Astrocyte of the spinal cord (primary cell): ENCODE data around the gene SYT14.
"Not testable (repeated sequence)": the region's sequence is repeated elsewhere in the genome, so short reads cannot be mapped to it uniquely, and the experiment has no call there.

Source experiments
- DNase-seq: peaks from one replicate; pipeline ENCODE4 v3.0.0; 2011; ENCODE audit warnings: low read depth, low spot score
- H3K4me3 ChIP-seq: 2 replicates; pipeline ENCODE4 v1.5.1; 2011; ENCODE audit warnings: low read depth, mild to moderate bottlenecking, low read length, moderate library complexity
- in situ Hi-C: cut with HindIII; loops from 2 replicates; pipeline ENCODE4 v1.10.0; 2017; ENCODE audit warnings: low sequenced_read_pairs
- TF ChIP-seq, protein P1 (sequence below): IDR thresholded peaks from 2 replicates; pipeline ENCODE4 v1.5.1; 2012; ENCODE audit warnings: low read depth, mild to moderate bottlenecking, low read length, inconsistent platforms

SYT14 gene

DNA sequence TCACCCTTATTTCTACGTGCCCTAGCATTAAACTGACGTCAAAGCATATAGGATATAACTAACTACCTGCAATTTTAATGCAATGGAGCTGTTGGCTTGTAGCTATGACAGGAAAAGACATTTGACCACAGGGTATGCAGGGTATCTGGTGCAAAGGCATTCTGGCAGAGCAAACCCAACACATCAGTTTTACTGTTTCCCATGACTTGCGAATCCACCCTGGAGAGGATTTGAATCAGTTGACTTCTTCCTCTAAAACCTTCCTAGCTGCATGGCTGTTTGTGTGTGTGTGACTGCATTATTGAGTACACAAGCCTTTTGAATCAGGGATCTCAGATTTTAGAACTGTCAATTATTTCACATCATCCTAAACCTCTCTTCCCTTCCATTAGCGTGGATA lies 41.7 kb upstream of the SYT14 start:
- in situ Hi-C loops, result no loop called here
- no peak overlapping the region for H3K4me3 ChIP-seq
- TF ChIP-seq, protein P1, sequence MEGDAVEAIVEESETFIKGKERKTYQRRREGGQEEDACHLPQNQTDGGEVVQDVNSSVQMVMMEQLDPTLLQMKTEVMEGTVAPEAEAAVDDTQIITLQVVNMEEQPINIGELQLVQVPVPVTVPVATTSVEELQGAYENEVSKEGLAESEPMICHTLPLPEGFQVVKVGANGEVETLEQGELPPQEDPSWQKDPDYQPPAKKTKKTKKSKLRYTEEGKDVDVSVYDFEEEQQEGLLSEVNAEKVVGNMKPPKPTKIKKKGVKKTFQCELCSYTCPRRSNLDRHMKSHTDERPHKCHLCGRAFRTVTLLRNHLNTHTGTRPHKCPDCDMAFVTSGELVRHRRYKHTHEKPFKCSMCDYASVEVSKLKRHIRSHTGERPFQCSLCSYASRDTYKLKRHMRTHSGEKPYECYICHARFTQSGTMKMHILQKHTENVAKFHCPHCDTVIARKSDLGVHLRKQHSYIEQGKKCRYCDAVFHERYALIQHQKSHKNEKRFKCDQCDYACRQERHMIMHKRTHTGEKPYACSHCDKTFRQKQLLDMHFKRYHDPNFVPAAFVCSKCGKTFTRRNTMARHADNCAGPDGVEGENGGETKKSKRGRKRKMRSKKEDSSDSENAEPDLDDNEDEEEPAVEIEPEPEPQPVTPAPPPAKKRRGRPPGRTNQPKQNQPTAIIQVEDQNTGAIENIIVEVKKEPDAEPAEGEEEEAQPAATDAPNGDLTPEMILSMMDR, result no peak
- peak; percentile 19 for DNase-seq

DNA sequence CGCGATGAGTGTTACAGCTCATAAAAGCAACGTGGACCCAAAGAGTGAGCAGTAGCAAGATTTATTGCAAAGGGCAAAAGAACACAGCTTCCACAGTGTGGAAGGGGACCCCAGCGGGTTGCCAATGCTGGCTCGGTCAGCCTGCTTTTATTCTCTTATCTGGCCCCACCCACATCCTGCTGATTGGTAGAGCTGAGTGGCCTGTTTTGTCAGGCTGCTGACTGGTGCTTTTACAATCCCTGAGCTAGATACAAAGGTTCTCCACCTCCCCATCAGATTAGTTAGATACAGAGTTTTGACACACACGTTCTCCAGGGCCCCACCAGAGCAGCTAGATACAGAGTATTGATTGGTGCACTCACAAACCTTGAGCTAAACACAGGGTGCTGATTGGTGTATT lies 39.7 kb upstream of the SYT14 start:
- H3K4me3 ChIP-seq, DNase-seq, in situ Hi-C loops: not testable (repeated sequence)

GRCh38 chr1:209898851-209899250 lies 39.2 kb upstream of the SYT14 start:
- in situ Hi-C loops, DNase-seq: not testable (repeated sequence)

DNA sequence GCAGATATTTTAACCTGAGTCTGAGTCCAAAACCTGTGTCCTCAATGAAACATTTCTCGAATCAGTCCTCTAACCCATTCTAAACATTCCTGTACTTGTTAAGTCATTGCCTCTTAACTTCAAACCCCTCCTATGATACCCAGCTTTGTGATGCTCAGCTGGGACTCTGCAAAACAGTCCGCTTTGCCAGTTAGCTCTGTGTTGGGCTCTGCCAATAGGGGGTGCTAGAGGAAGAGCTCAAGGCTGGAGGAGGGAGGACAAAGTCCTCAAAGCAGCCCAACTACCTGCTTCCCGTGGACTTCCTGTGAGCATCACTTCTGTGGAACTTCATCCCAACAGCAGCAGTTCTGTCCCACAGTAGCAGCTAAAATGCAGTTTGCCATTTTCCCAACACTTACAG lies 38.1 kb upstream of the SYT14 start:
- in situ Hi-C loops, result no loop called here
- H3K4me3 ChIP-seq, result no peak overlapping the region
- no peak for DNase-seq
- TF ChIP-seq, protein P1, result peak; percentile 39

More at GRCh38 chr1:209898851-209899250, 39.2 kb upstream of the SYT14 start:
- not testable (repeated sequence) for H3K4me3 ChIP-seq

DNA sequence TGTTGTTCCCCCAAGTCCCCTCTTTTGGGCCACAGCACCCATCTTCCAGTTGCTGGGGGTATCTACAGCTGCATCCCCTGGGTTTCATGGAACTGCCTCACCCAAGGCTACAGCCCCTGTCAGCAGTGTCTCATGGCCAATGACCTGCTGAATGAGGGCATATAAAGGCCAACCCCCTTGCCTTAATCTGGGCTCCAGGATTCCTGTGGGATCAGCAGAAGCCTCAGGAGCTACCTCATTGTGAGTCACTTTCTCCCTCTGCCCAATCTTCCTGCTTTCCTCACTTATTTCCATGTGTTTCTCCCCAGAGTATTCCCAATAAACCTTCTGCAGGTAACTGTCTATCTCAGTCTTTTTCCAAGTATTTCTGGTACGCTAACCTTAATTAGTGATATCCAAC lies 37.3 kb upstream of the SYT14 start:
- TF ChIP-seq, protein P1, result no peak
- peak; percentile 69 for DNase-seq
- in situ Hi-C loops, result no loop called here
- H3K4me3 ChIP-seq, result no peak overlapping the region

- in situ Hi-C loops, result no loop called here
- no peak for DNase-seq
- TF ChIP-seq, protein P1, result no peak
- H3K4me3 ChIP-seq, result no peak overlapping the region
Observed at GRCh38 chr1:209901211-209901610, 36.8 kb upstream of the SYT14 start.

- DNase-seq, H3K4me3 ChIP-seq, in situ Hi-C loops: not testable (repeated sequence)
Observed at GRCh38 chr1:209904774-209905173, 33.2 kb upstream of the SYT14 start.

DNA sequence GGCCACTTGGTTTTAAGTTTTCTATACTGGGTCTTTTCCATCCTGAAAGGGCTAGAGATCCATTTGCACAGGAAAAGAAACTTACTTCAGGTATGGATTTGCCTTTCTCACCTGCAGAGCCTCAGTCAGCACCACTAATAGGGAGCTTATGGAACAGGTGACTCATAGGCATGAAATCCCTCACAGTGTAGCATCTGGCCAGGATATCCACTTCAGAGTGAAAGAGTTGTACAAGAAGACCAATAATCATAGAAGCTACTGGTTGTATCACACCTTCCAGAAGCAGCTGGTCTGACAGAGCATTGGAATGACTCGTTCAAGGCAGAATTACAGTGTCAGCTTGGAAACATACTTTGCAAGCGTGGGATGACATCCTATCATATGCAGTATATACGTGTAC lies 26.3 kb upstream of the SYT14 start:
- TF ChIP-seq, protein P1, result no peak
- in situ Hi-C loops, result no loop called here
- no peak overlapping the region for H3K4me3 ChIP-seq
- DNase-seq, result no peak
